GM12892 (cell line): ENCODE data around the gene CD55.
A peak's percentile ranks its signal among the peaks of the same experiment; 100 is the strongest.

Experiments used
- DNase-seq: peaks from one replicate; pipeline ENCODE4 v3.0.0; 2011; ENCODE audit not compliant: insufficient read length
- FAIRE-seq: peaks from 2 replicates; lab custom pipeline; 2011; peaks lifted over from hg19 to GRCh38; lab: Jason Lieb, UNC
- POLR2A ChIP-seq: IDR thresholded peaks from 2 replicates; pipeline ENCODE4 v1.6.1; 2011; ENCODE audit warnings: low read depth, low read length, control low read depth
- POLR2AphosphoS5 ChIP-seq: IDR thresholded peaks from 2 replicates; pipeline ENCODE4 v1.6.1; 2011; ENCODE audit warnings: low read depth, low read length, control low read depth
- TAF1 ChIP-seq: IDR thresholded peaks from 2 replicates; pipeline ENCODE4 v1.6.1; 2011; ENCODE audit warnings: low read depth, mild to moderate bottlenecking, control low read depth, low read length, borderline replicate concordance

CD55 gene

GRCh38 chr1:207321790-207322645, 540 bp downstream of the CD55 start:
- DNase-seq (no peak), FAIRE-seq (peak; percentile 91)
- TF ChIP-seq POLR2AphosphoS5 (no peak; the same call in 1 of the 2 replicates), POLR2A (no peak), TAF1 (no peak)

GRCh38 chr1:207323425-207324225, 2.1 kb downstream of the CD55 start:
- TF ChIP-seq TAF1 (no peak), POLR2AphosphoS5 (no peak), POLR2A (no peak)
- DNase-seq (no peak), FAIRE-seq (no peak)

GRCh38 chr1:207328004-207328403, 6.5 kb downstream of the CD55 start:
- FAIRE-seq, result no peak
- TF ChIP-seq POLR2A (no peak), POLR2AphosphoS5 (no peak), TAF1 (no peak)
- no peak for DNase-seq

- no peak for DNase-seq
- FAIRE-seq, result no peak
- TF ChIP-seq POLR2AphosphoS5, result no peak; the same call in 1 of the 2 replicates
- TF ChIP-seq TAF1, result no peak
- no peak for TF ChIP-seq POLR2A
These were observed 7.5 kb downstream of the CD55 start for GRCh38 chr1:207328908-207329440.

GRCh38 chr1:207329469-207329868, 8.0 kb downstream of the CD55 start:
- TF ChIP-seq POLR2A (no peak), TAF1 (no peak), POLR2AphosphoS5 (no peak; the same call in 1 of the 2 replicates)
- no peak for FAIRE-seq
- DNase-seq, result no peak

GRCh38 chr1:207330011-207330710, 8.7 kb downstream of the CD55 start:
- FAIRE-seq, result no peak
- TF ChIP-seq POLR2A (no peak), POLR2AphosphoS5 (no peak), TAF1 (no peak)
- DNase-seq, result no peak

- FAIRE-seq (no peak), DNase-seq (no peak)
These were observed 10.2 kb downstream of the CD55 start for GRCh38 chr1:207331354-207332313.

GRCh38 chr1:207333009-207333600, 11.6 kb downstream of the CD55 start:
- FAIRE-seq (no peak), DNase-seq (no peak)
- TF ChIP-seq TAF1, result no peak
- TF ChIP-seq POLR2A, result no peak
- TF ChIP-seq POLR2AphosphoS5, result no peak

More at GRCh38 chr1:207331354-207332313, 10.2 kb downstream of the CD55 start:
- no peak for TF ChIP-seq POLR2AphosphoS5
- TF ChIP-seq POLR2A, result no peak
- TF ChIP-seq TAF1, result no peak

GRCh38 chr1:207333620-207334019, 12.1 kb downstream of the CD55 start:
- TF ChIP-seq POLR2A (no peak), POLR2AphosphoS5 (no peak), TAF1 (no peak)
- DNase-seq (no peak), FAIRE-seq (no peak)

- TF ChIP-seq TAF1 (no peak), POLR2A (no peak), POLR2AphosphoS5 (no peak)
- FAIRE-seq (no peak), DNase-seq (no peak)
These were observed 12.9 kb downstream of the CD55 start for GRCh38 chr1:207334337-207334736.
